UCSD-AML1 (cell line): ENCODE results near the gene UPK2.
A peak's percentile ranks its signal among the peaks of the same experiment; 100 is the strongest.

Experiments used
- DNase-seq: peaks from one replicate; lab custom pipeline; 2025; ENCODE audit not compliant: unreplicated experiment; lab: John Stamatoyannopoulos, UW

Gene UPK2

DNA sequence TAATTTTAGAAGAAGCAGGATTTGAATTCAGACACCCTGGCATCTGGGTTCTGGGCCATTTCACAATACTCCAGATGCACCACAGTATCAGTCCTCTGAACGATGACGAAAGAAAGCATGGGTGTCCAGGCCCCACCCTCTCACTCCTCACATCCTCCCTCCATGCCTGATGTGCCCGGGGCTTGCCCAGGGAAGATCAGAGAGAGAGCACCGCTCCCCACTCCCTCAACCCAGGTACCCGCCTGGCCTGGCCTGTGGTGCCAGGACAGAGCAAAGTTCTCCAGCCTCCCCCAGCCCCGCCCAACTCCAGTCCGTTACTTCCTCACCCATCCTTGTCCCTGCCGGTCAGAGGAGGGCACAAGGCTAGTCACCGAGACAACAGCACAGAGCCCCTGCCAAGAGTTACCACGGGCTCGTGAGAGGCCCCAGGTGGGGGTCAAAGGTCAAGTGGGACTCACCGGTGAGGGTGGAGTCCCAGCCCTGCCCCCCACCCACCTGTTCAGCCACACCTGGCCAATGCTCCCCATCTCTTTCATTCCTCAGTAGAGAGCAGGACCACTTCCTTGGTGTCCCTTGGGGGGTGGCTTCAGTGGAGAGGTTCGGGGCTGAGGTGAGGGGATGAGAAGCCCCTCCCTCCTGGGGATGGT lies 38.5 kb upstream of the UPK2 start:
- no peak for DNase-seq

DNA sequence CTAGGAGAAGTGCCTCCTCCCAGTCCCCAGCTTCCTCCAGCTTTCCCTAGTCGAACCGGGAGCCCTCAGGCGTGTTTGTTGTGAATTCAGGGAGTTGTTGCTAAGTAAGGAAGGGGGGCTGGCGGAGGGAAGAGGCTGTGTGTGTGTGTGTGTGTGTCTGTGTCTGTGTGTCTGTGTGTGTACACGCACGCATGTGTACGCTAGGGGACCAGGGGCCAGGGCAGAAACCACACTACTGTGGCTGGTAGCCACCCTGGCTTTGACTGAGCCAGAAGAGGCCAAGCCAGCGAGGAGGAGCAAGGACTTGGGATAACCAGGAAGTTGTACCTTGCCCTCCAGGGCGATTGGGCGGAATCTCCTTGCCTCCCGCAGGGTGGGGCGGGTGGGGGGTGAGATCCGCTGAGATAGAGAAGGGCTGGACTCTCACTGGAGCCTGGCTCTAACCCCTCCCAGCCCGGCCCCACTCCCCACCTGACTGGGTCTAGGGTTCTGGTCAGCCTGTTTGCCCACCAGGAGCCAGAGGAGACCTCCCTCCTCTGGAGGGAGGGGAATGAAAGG lies 37.9 kb upstream of the UPK2 start:
- no peak for DNase-seq

DNA sequence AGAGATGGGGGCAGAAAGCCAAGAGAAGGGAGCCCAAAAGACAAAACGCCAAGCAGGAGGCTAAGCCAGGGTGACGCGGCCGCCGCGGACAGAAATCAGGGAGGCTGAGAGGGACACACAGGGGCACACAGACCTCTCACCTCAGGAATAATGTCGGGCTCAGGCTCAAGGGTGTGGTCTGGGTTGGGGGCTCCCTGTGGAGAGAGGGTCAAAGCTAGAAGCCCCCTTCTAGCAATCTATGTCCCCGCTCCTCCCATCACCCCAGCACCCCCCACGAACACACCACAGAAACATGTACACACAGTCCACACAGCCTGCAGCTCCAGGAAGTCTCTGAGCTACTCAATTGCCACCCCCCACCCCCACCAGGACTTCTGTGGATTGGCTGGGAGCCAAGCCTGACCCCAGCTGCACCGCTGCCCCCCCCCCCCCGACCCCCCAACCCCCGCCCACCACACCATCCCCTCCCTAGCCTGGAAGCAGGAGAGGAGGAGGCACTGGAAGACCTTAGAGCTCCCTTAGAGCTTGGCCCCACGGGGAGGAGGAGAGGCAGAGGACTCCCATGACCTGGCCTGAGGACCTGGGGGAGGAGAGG lies 37.3 kb upstream of the UPK2 start:
- no peak for DNase-seq

DNA sequence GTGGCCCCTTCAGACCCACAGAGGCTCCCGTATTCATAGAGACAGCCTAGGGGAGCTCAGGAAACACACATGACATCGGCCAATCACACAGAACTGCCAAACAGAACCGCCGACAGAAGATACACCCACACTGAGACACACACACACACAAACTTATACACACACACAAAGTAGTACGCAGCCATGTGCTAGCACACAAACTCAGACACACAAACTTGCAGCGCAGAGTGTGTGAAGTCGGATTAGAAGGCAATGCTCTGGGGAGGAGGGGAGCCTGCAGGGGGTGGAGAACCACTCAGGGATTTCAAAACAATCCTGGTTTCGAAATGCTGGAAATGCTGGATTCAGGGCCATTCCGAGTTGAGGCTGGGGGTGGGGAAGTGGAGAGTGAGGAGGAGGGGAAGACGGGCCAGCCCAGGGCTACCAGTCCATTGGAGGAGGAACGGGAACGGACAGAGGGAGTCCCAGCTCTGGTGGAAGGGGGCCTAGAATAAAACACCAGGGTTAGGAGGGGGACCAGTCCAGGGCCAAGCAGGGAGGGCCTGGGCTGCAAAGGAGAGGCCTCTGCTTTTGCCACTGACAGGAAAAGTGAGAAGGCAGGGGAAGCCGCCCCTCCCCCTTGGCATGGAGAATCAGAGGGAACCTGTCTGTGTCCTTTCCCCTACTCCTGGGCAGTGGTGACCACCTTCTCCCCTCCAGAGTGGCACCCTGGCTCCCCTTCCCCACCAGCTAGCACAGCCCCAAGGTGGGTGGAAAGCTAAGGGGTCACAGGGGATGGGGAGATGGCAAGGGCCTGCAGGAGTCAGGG lies 34.8 kb upstream of the UPK2 start:
- DNase-seq, result no peak

DNA sequence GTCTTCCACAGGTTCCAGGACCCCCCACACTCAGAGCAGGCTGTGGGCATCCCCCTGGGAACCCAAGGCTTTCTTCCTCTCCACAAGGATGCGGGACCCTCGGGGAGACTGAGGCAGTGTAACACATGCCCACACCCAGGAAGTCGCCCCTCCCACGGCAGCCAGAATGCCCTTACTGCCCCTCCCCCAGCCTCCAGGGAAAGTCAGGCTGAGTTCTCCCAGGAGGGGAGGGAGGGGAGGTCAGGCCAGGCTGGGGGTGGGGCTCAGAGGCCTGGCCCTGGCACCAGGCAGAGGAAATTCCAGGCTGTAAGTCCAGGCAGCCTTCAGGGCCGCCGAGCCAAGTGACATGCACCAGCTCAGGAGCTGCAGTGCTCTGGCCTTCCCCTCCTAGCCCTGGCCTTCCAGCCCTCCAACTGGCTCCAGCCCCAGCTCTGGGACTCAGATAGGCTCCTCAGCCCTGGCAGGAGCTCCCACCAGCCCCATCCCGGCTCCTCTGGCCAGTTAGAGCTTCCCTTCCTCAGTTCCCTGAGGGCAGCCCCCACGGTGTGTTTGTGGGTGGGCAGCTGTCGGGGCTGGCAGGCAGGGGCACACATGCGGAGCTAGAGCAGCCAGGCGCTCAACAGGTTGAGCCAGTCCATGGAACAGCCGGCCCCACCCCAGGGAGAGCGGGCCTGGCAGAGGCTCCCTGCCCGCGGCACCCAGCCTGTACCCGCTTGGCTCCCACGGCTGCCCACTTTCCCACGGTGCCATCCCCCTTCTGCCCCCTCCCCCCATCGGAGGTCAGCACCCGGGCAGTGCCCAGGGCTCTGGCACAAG lies 34.0 kb upstream of the UPK2 start:
- DNase-seq, result no peak

DNA sequence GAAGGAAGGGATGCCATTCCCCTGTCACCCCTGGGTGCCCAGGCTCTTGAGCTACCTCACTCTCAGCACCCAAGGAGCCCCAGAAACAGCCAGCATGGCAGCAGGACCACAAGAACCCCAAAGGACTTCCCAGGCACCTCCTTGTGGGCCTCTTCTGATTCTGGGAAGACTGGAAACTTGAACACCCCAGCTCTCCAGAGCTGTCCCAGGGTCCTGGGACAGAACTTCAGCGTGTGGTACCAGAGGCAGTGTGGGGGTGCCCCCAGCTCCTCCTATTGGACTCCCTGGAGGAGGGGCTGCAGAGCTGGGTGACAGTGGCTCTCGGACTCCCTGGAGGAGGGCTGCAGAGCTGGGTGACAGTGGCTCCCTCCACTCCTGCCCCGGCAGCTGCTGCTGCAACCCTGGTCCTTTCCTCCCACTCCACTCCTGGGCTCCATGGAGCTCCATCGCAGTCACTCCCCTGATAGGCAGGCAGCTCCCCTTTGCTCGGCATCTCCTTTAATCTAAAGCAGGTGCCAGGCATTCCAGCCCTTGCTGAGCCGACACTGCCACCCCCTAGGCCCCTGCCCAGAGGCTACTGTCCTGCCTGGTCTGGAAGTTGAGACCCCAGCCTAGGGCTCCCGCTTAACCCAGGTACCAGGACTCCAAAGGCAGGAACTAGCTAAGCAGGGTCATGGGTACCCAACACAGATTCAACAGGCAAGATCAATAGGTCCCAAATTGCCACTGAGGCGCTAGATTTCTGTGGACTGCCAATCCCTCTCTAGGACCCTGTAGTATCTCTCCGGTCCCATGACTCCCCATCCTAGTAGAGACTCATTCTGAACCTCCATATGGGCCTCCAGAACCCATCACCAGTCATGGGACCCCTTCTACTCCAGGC lies 33.1 kb upstream of the UPK2 start:
- no peak for DNase-seq

DNA sequence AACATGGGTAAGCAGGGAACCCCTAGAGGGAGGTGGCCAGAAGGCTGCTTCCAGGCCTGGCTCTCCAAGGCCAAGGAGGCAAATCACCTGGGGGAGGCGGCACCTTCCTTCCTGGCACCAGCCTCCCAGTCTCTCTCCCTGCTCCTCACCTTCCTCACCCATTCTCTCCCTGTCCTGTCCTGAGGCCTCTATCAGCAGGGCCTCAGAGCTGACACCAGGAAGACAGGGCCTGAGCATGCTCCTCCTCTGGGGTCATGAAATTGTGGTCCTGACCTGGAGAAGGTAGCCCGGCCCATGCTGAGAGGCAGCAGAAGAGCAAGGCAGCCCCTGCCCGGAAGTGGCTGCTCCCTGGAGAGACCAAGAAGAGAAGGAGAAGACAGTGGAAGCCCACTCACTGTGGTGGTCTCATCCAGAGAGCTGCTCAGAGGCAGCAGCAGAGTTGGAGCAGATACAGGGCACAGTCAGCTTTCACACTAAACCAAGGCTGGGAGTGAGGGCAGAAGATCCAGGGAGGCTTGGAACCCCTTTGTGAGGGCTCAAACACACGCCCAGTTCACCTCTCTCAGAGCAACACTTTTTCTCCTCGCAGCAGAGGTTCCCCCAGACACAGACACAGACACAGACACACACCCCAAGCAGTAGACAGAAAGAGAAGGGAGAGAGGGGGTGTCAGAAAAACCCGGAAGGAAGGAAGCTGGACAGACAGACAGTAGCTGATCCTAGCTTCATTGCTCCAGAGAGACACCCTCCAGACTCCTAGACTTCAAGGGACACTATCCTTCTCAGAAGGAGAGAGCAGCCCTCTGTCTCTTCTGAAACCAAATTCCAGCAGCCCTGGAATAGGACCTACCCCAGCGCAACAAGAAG lies 32.1 kb upstream of the UPK2 start:
- DNase-seq, result no peak

DNA sequence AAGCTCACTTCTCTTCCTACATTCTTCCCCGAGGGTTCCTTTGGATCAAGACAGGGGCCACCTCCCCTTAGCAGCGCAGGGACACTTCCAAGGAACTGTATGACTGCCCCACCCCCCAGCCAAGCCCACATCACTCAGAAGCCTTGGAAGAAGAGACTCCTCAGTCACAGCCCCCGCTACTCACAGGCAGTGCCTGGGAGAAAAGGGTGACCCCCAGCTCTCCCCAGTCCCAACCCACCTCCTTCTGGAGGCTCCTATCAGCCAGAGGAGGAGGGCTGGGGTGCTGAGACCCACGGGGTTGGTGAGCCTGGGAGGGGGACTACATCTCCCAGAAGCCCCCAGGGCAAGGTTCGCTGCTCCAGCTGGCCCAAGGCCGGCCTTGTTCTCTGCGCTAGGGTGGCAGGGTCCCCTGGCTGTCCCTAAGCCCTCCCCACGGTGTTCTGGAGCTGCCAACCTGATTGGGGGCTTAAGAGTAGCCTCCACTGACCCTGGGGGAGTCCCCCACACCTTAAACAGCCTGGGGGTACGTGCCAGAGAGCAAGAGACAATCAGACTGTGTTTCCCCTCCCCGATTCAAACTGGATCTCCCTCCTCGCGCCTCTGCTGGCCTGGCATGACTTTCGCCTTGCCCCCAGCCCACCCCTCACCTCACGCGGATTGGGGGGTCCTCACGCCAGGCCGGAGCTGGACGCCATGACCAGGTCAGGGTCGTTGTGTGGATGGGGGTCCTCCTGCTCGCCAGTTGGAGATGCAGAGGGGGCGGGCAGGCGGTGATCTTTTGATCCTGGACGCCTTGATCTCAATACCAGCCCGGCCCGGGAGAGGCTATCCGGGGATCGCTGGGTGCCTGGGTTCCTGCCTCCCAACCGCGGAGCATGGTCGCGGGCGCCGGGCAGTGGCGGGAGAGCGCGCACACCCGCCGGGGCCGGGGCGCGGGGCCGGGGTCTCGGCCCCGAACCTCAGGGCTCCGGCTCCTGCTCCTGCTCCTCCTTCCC lies 31.2 kb upstream of the UPK2 start:
- peak; percentile 59 for DNase-seq

DNA sequence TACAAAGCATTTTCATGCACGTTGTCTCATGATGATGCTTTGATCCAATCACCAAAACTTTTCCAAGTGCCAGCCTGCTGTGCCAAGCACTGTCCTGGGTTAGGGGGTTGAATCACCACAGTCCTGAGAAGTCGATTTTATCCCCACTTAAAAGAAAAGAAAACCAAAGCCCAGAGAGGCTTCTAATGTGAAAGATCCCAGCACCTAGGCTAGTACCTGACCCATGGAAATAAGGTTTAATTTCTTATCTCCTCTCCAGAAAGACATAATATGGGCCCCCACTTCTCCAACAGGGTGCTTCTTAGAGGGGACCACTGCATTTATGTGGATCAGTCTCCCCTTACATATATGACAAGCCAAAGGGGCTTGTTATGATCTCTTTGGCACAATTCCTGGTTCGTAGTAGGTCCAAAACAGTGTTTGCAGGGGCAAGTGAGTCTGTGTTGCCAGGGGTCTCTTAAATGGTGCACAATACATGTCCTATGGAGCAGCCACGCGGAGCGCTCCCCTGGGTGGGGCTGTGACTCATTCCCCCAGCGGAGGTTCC lies 28.5 kb upstream of the UPK2 start:
- DNase-seq, result no peak

DNA sequence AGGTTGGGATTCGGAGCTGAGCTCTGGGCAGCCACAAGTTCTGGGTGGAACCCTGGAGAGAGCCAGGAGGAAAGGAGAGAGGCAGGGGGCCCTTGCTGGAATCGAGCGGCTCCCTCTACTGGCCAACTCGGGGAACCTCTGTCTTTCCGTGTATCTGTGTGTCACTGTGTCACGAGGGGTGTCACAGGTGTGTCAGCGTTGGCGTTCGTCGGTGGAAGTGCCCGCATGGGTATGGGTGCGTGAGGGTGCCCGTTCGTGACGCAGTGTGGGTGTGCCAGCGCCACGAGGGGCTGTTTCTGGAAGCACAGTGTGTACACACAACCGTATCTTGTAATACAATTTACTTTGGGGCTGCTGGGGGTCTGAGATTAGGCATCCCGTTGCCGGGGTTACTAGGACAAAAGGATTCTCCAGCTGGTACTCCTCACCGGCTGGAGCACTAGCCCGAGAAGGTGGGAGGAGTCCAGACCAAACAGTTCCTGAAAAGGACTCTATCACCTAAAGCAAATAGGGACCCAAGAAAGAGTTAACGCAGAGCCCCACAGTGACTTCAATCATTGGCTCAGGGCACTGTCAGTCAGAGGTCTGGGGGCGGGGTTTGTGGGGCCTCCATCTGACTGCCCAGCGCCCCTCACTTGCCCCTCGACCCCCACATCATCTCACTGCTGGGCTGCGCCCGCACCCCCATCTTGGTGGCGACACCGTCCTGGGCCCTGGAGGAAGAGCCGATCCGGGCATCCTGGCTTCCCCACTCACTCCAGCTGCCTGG lies 27.8 kb upstream of the UPK2 start:
- peak; percentile 89 for DNase-seq

DNA sequence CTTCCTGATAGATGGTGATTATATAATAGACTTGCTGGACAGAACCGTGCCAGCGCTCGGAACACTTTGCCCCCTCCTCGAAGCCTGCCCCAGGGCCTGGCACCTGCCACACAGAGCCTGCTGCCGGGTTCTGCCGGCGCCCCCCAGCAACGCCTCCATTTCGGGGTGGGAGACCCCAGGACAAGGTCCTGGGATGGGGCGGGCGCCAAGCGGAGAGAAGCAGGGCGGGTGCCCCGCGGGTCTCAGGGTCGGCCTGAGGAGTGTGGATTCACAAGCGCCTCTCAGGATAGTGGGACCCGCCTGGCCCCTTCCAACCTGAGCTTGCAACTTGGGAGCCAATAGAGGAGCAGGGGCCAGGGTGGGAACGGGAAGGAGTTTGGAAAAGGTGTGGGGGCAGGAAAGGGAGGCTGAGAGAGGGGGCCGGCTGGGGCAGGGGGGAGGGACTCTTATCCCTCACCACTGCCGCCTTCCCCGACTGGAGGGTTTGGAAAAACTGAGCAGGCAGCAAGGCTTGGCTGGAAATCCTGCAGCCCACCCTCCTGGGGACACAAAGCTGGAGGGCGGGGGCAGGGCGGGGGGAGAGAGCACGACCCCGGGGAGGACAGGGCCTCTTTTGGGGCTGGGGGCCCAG lies 27.1 kb upstream of the UPK2 start:
- DNase-seq, result peak; percentile 82

DNA sequence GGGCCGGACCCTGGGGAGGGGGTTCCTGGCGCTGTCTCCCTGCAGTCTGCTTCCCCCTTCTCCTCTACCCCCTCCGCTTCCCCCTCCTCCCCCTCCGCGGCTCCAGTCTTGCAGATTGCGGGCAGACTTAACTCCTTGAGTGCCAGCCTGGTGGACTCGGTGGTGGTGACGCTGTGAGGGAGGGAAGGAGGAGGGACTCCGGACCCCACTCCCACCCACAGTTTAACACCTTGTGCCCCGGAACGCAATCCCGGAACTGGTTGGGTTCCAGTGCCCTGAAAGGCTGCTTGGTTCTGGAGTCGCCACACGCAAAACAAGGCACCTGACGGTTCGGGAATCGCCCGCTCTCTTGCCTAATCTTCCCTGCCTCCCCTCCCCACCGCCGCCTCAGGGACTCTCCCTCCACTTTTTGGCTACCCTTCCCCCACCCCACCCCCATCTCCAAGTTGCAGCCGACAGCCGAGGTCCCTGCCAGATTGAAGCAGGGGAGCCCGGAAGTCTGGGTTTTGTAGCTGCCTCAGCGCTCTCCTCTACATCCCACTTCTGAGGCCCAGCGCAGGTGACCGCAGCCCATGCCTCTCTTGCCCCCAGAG lies 26.5 kb upstream of the UPK2 start:
- DNase-seq, result peak; percentile 83

DNA sequence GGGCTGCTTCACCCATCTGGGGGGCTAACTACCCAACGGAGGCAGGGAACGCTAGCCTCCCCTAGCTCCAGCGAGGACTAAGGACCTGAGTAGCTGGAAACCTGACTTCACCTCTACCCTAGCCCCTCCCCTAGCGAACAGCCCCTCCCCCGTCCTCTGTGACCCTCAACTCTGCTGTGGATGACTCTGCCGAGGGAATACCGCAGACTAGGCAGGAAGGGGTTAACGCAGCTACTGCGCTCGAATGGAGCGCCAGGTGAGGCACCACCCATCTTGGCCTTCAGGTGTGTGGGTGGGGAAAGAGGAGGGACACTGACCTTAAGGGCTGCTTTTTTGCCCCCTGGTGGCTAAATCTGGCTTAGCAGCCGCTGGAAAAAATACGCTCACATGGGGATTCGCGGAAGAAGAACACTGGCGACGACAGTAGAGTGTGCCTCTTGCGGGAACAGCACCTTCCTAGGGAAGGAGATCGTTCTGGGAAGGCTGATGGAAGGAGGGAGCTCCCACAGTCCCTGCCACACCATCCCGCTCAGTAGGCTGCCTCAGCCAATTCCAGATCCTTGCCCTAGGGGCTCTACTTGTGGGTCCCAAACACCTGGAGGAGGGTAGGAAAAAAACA lies 25.9 kb upstream of the UPK2 start:
- DNase-seq, result peak; percentile 85

DNA sequence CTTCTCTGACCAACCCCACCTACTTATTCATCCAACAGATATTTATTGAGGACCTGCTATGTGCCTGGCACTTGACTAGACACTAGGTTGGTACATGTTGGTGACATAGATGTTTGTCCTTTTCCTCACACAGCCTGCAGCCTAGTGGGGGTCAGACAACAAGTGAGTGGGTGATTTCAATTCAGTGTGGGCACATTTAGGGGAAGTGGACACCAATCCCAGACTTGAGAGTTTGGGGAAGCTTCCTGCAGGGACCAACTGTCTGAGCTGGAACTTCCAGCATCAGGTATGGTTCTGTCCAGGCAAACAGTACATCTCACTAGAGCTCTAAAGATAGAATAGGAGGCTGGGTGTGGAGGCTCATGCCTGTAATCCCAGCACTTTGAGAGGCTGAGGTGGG lies 24.5 kb upstream of the UPK2 start:
- DNase-seq, result no peak

DNA sequence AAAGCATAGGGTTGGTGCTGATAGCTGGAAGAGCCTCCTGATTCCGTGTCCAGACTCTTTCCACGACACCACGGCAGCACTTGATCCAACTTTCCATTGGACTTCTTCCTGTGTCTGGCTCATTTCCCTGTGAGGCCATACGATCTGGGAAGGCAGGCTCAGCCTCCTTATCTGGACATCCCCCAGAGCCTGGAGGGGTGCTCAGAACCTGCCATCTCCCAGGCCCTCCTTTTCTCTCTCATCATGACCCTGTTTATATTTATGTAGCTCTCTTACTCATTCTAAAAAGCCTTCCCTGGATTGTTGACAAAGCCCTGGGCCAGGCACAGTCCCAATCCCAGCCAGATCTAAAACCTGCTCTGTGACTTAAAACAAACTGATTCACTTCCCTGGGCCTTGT lies 22.6 kb upstream of the UPK2 start:
- DNase-seq, result no peak

DNA sequence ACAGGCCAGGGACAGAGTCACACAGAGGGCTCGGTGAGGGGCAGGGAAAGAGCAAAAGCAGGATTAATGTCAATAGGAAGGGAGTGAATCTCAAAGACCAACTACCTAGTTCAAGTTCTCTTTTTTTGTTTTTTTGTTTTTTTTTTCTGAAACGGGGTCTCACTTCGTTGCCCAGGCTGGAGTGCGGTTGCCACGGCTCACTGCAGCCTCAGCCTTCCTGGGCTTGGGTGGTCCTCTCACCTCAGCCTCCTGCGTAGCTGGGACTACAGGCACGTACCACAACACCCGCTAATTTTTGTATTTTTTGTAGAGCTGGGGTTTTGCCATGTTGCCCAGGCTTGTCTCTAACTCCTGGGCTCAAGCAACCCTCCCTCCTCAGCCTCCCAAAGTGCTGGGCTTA lies 20.7 kb upstream of the UPK2 start:
- no peak for DNase-seq
